Measurements from ENCODE around the gene DNER. TPM values are rescaled to one million over a fixed set of nuclear protein-coding genes. Genes with fewer than 3 reads are reported as not detected.

The DNER gene
- total and polyA plus RNA-seq, 2 donors from 2014 or later: 16.5 to 21.9 TPM

- Histone ChIP-seq H3K9ac (ENCODE audit: low read length in 3 of 3) (no peak overlapping the region), H3K36me3 (ENCODE audit: control insufficient read depth in 2 of 3, insufficient read depth in 3 of 3, low read length in 3 of 3) (no peaks in the 10 kb centered on the region), H3K9me3 (ENCODE audit: control insufficient read depth in 2 of 3, insufficient read depth in 1 of 3, low read length in 3 of 3) (no peaks in the 10 kb centered on the region), H3K27ac (ENCODE audit: low read depth in 2 of 2, low read length in 2 of 2) (no peak overlapping the region), H3K4me1 (ENCODE audit: control insufficient read depth in 2 of 3, insufficient read depth in 2 of 3, low read depth in 1 of 3, low read length in 3 of 3) (no peaks in the 10 kb centered on the region), H3K4me3 (ENCODE audit: low read length in 3 of 3) (no peak overlapping the region), H3K27me3 (ENCODE audit: control insufficient read depth, insufficient read depth, low read length) (no peaks in the 10 kb centered on the region)
- no peak for TF ChIP-seq CTCF (IDR thresholded peaks at IDR 0.05; ENCODE audit: borderline replicate concordance, extremely low read depth, insufficient read depth)
- no peak for FAIRE-seq
- intact Hi-C loops (cut with DNase I): no loop called here
- DNase-seq: no peak
Measured at GRCh38 chr2:229611360-229611759, 103.0 kb downstream of the DNER start.

DNA sequence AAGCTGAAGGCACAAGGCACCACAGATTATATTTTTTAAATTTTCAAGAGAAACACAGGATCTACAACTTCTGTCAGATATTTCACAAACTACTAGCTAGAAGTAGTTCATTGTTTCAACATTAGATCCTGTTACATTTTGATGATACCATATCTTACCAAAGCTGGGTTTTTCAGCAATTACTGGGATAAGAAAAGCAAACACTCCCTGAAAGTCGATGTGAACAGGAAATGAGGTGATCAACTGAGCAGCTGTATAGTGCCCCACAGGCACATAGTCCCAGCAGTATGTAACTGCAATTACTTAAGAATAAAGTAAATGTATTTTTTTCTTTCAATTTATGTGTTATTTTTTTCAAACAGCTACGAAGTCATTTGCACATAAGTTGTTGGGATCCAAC is 103.5 kb downstream of the DNER start:
- no peaks in the 10 kb centered on the region for H3K4me1 ChIP-seq (ENCODE audit: control insufficient read depth in 2 of 3, insufficient read depth in 2 of 3, low read depth in 1 of 3, low read length in 3 of 3)
- no peak overlapping the region for H3K4me3 ChIP-seq (ENCODE audit: low read length in 3 of 3)
- H3K9me3 ChIP-seq (ENCODE audit: control insufficient read depth in 2 of 3, insufficient read depth in 1 of 3, low read length in 3 of 3): no peaks in the 10 kb centered on the region
- no peaks in the 10 kb centered on the region for H3K36me3 ChIP-seq (ENCODE audit: control insufficient read depth in 2 of 3, insufficient read depth in 3 of 3, low read length in 3 of 3)
- intact Hi-C loops (cut with DNase I): no loop called here
- H3K27ac ChIP-seq (ENCODE audit: low read depth in 2 of 2, low read length in 2 of 2): no peak overlapping the region
- DNase-seq (no peak), FAIRE-seq (no peak)
- H3K27me3 ChIP-seq (ENCODE audit: control insufficient read depth, insufficient read depth, low read length): no peaks in the 10 kb centered on the region
- no peak overlapping the region for H3K9ac ChIP-seq (ENCODE audit: low read length in 3 of 3)
- no peak for TF ChIP-seq CTCF (IDR thresholded peaks at IDR 0.05; ENCODE audit: borderline replicate concordance, extremely low read depth, insufficient read depth)

DNA sequence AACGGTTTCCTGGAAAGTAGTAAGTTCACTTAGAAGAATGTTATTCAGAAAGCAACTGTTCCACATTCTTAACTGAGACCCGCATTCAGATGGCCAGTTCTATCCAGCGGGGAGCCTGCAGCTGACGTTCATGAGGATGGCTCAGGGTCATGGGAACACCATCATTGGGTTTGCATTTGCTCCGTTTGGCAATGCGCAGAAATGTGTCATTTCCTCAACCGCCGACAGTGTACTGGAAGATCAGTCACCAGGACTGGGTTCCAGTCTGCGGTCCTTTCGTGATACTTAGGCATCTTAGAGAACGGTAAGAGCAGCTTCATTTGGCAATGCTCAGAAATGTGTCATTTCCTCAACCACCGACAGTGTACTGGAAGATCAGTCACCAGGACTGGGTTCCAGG is 104.0 kb downstream of the DNER start:
- intact Hi-C loops (cut with DNase I): no loop called here
- no peaks in the 10 kb centered on the region for H3K9me3 ChIP-seq (ENCODE audit: control insufficient read depth in 2 of 3, insufficient read depth in 1 of 3, low read length in 3 of 3)
- no peaks in the 10 kb centered on the region for H3K36me3 ChIP-seq (ENCODE audit: control insufficient read depth in 2 of 3, insufficient read depth in 3 of 3, low read length in 3 of 3)
- no peaks in the 10 kb centered on the region for H3K4me1 ChIP-seq (ENCODE audit: control insufficient read depth in 2 of 3, insufficient read depth in 2 of 3, low read depth in 1 of 3, low read length in 3 of 3)
- no peaks in the 10 kb centered on the region for H3K27me3 ChIP-seq (ENCODE audit: control insufficient read depth, insufficient read depth, low read length)
- H3K4me3 ChIP-seq (ENCODE audit: low read length in 3 of 3): no peak overlapping the region
- FAIRE-seq (no peak), DNase-seq (no peak)
- no peak overlapping the region for H3K27ac ChIP-seq (ENCODE audit: low read depth in 2 of 2, low read length in 2 of 2)
- TF ChIP-seq CTCF (IDR thresholded peaks at IDR 0.05; ENCODE audit: borderline replicate concordance, extremely low read depth, insufficient read depth): no peak
- H3K9ac ChIP-seq (ENCODE audit: low read length in 3 of 3): no peak overlapping the region

DNA sequence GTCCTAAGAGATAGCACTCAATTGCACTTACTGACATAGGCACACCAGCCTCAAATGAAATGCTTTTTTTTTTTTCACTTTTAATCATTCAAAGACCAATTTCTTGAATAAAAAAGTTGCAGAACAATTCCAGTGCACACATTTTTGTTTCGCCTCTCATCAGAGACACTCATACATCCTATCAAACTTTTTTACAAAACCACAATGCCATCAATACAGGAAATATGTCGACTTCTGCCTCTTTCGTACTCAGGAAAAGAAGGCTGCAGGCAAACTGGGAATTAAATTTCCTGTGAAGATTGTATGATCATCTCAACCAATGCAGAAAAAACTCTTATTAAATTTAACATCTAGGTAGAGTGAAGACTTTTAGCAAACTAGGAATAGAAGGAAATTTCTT is 112.4 kb downstream of the DNER start:
- H3K27ac ChIP-seq (ENCODE audit: low read depth in 2 of 2, low read length in 2 of 2): no peak overlapping the region
- H3K9ac ChIP-seq (ENCODE audit: low read length in 3 of 3): no peak overlapping the region
- H3K36me3 ChIP-seq (ENCODE audit: control insufficient read depth in 2 of 3, insufficient read depth in 3 of 3, low read length in 3 of 3): no peaks in the 10 kb centered on the region
- no peak overlapping the region for H3K4me3 ChIP-seq (ENCODE audit: low read length in 3 of 3)
- H3K9me3 ChIP-seq (ENCODE audit: control insufficient read depth in 2 of 3, insufficient read depth in 1 of 3, low read length in 3 of 3): no peaks in the 10 kb centered on the region
- TF ChIP-seq CTCF (IDR thresholded peaks at IDR 0.05; ENCODE audit: borderline replicate concordance, extremely low read depth, insufficient read depth): no peak
- FAIRE-seq: no peak
- intact Hi-C loops (cut with DNase I): no loop called here
- no peak for DNase-seq
- no peaks in the 10 kb centered on the region for H3K27me3 ChIP-seq (ENCODE audit: control insufficient read depth, insufficient read depth, low read length)
- H3K4me1 ChIP-seq (ENCODE audit: control insufficient read depth in 2 of 3, insufficient read depth in 2 of 3, low read depth in 1 of 3, low read length in 3 of 3): no peaks in the 10 kb centered on the region

All from kidney (tissue), 14 donors.